Measurements from ENCODE around the gene DDAH1.

DNA sequence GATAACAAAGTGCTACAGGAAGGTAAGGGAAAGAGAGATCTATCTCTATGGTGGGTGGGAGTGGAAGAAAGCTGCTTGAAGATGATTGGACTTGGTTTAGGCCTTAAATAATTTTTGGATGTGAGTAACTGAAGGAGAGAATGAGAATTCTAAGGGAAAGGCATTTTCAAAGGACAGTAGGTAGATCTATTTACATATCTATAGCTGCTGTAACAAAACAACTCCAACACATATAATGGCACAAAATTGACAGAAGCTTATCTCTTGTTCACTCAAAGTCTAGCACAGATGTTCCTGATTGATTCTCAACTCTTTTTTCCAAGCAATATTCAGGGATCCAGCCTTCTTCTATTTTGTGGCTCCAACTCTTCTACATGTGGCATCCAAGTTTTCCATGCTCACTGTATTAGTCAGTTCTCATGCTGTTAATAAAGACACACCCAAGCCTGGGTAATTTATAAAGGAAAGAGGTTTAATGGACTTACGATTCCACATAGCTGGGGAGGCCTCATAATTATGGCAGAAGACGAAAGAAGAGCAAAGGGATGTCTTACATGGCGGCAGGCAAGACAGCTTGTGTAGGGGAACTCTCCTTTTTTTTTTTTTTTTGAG is 3.1 kb upstream of the DDAH1 start:
- TF ChIP-seq CTCF (IDR thresholded peaks at IDR 0.05) (no peak), POLR2A (IDR thresholded peaks at IDR 0.05) (no peak), EP300 (IDR thresholded peaks at IDR 0.05) (no peak)

Measured in sigmoid colon (tissue), 4 donors.